ENCODE measurements around the gene TP53I13. TPM values are rescaled to one million over a fixed set of nuclear protein-coding genes. Genes with fewer than 3 reads are reported as not detected.

Gene TP53I13
- total and polyA plus RNA-seq, 5 donors from 2014 or later = 22.2 to 87.4 (median 28.6) TPM

DNA sequence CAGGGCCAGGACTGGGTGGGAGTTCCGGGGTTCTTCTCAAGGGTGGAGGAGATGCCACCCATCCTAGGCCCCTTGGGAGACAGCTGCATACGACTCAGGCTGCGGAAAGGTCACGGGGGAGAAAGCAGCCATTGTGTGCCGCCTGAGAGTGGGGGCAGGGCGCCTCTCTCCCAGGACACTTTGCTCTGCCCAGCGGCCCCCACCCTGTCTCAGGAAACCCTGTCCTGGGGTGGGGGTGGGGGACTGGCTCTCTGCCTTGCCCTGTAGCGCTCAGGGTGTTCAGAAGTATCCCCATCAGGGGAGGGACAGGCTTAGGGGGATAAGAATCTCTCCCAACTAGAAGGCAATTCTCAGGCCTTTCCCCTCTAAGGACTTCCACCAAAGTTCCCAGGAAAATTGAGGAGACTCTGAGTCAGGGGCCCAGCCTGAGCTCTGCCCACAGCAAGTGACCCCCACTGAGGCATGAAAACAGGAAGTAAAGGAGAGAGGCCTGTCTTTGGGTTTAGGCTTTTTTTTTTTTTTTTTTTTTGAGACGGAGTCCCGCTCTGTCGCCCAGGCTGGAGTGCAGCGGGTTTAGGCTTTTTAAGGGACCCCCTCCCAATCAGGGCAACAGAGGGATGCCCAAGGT is 16.1 kb downstream of the TP53I13 start:
- Histone ChIP-seq H3K4me1 (ENCODE audit: control insufficient read depth, insufficient read depth, low read length, poor library complexity, severe bottlenecking) (peaks cover 50% of the 10 kb centered on the region), H3K36me3 (ENCODE audit: control insufficient read depth, insufficient read depth, low read length) (peaks cover 18% of the 10 kb centered on the region), H3K4me3 (ENCODE audit: low read depth, low read length) (no peak overlapping the region), H3K9me3 (ENCODE audit: control insufficient read depth in 2 of 2, low read length in 2 of 2) (no peaks in the 10 kb centered on the region), H3K27me3 (ENCODE audit: control insufficient read depth, insufficient read depth, low read length) (no peaks in the 10 kb centered on the region), H3K27ac (ENCODE audit: insufficient read depth, low read length, poor library complexity, severe bottlenecking) (no peak overlapping the region)
- Mint-ChIP-seq H3K27me3 (no peaks in the 10 kb centered on the region), H3K27ac (peak overlapping the region; percentile 32 to 82 (median 69)), H3K9me3 (peaks cover 0 to 1% (median 0%) of the 10 kb centered on the region in 7 donors), H3K36me3 (peaks cover 12% of the 10 kb centered on the region), H3K4me3 (peak overlapping the region; percentile 21 to 91 (median 70)), H3K4me1 (peaks cover 11 to 63% (median 34%) of the 10 kb centered on the region in 4 donors)
- no peak for DNase-seq
- no peak for ATAC-seq (ENCODE audit: low read depth in 2 of 2)

GRCh38 chr17:29585080-29585751 is 16.7 kb downstream of the TP53I13 start:
- DNase-seq = peak in 2 of 3 donors; percentile 21 to 52
- Mint-ChIP-seq H3K4me3 (peak overlapping the region; percentile 65 to 91 (median 78)), H3K36me3 (peaks cover 7% of the 10 kb centered on the region), H3K27ac (peak overlapping the region; percentile 62 to 92 (median 83)), H3K9me3 (peaks cover 0 to 1% (median 0%) of the 10 kb centered on the region in 7 donors), H3K4me1 (peaks cover 10 to 65% (median 36%) of the 10 kb centered on the region in 4 donors), H3K27me3 (no peaks in the 10 kb centered on the region)
- Histone ChIP-seq H3K9me3 (ENCODE audit: control insufficient read depth in 2 of 2, low read length in 2 of 2) (no peaks in the 10 kb centered on the region), H3K27ac (ENCODE audit: insufficient read depth, low read length, poor library complexity, severe bottlenecking) (peak overlapping the region; percentile 49), H3K4me1 (ENCODE audit: control insufficient read depth, insufficient read depth, low read length, poor library complexity, severe bottlenecking) (peaks cover 56% of the 10 kb centered on the region), H3K27me3 (ENCODE audit: control insufficient read depth, insufficient read depth, low read length) (no peaks in the 10 kb centered on the region), H3K4me3 (ENCODE audit: low read depth, low read length) (no peak overlapping the region), H3K36me3 (ENCODE audit: control insufficient read depth, insufficient read depth, low read length) (peaks cover 18% of the 10 kb centered on the region)
- ATAC-seq (ENCODE audit: low read depth in 2 of 2) = no peak

GRCh38 chr17:29586676-29587469 is 18.4 kb downstream of the TP53I13 start:
- Mint-ChIP-seq H3K4me3 (peak overlapping the region; percentile 91 to 98 (median 96)), H3K9me3 (no peaks in the 10 kb centered on the region), H3K36me3 (peaks cover 3% of the 10 kb centered on the region), H3K27ac (peak overlapping the region; percentile 38 to 98 (median 83)), H3K4me1 (peaks cover 6 to 77% (median 39%) of the 10 kb centered on the region in 4 donors), H3K27me3 (no peaks in the 10 kb centered on the region)
- ATAC-seq (ENCODE audit: low read depth in 2 of 2) (no peak), DNase-seq (no peak)
- no peaks in the 10 kb centered on the region for H3K27me3 ChIP-seq (ENCODE audit: control insufficient read depth, insufficient read depth, low read length)
- H3K36me3 ChIP-seq (ENCODE audit: control insufficient read depth, insufficient read depth, low read length) = peaks cover 15% of the 10 kb centered on the region
- peaks cover 69% of the 10 kb centered on the region for H3K4me1 ChIP-seq (ENCODE audit: control insufficient read depth, insufficient read depth, low read length, poor library complexity, severe bottlenecking)
- H3K4me3 ChIP-seq (ENCODE audit: low read depth, low read length) = peak overlapping the region; percentile 67
- H3K9me3 ChIP-seq (ENCODE audit: control insufficient read depth in 2 of 2, low read length in 2 of 2) = no peaks in the 10 kb centered on the region
- peak overlapping the region; percentile 41 for H3K27ac ChIP-seq (ENCODE audit: insufficient read depth, low read length, poor library complexity, severe bottlenecking)

DNA sequence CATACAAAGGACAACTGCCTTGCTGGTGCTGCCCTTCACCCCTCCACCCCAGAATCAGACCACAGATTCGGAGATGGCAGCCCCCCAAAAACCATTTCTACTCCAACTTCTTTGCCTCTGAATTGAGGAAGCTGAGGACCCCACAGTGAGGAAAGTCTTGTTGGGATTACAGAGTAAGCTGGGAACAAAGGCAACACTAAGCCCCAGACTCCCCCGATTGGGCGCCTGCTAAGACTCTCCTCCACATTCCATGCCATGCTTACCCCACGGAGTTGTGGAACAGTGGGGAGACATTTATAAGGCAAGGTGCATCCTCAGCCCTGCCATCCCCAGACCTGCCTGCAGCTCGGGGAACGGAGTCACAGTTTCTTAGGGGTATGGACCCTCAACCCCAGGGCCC is 19.1 kb downstream of the TP53I13 start:
- H3K9me3 Mint-ChIP-seq = no peaks in the 10 kb centered on the region
- ATAC-seq (ENCODE audit: low read depth in 2 of 2) (no peak), DNase-seq (no peak)
- H3K27ac ChIP-seq (ENCODE audit: insufficient read depth, low read length, poor library complexity, severe bottlenecking) = no peak overlapping the region
- H3K4me1 ChIP-seq (ENCODE audit: control insufficient read depth, insufficient read depth, low read length, poor library complexity, severe bottlenecking) = peaks cover 76% of the 10 kb centered on the region
- H3K27ac Mint-ChIP-seq = peak overlapping the region in 2 of 3 donors; percentile 94 to 98
- H3K36me3 Mint-ChIP-seq = no peaks in the 10 kb centered on the region
- no peaks in the 10 kb centered on the region for H3K27me3 ChIP-seq (ENCODE audit: control insufficient read depth, insufficient read depth, low read length)
- H3K27me3 Mint-ChIP-seq = no peaks in the 10 kb centered on the region
- H3K4me1 Mint-ChIP-seq = peaks cover 6 to 82% (median 42%) of the 10 kb centered on the region in 4 donors
- H3K36me3 ChIP-seq (ENCODE audit: control insufficient read depth, insufficient read depth, low read length) = peaks cover 7% of the 10 kb centered on the region
- H3K4me3 Mint-ChIP-seq = peak overlapping the region; percentile 91 to 98 (median 96)
- H3K4me3 ChIP-seq (ENCODE audit: low read depth, low read length) = peak overlapping the region; percentile 67
- H3K9me3 ChIP-seq (ENCODE audit: control insufficient read depth in 2 of 2, low read length in 2 of 2) = no peaks in the 10 kb centered on the region

DNA sequence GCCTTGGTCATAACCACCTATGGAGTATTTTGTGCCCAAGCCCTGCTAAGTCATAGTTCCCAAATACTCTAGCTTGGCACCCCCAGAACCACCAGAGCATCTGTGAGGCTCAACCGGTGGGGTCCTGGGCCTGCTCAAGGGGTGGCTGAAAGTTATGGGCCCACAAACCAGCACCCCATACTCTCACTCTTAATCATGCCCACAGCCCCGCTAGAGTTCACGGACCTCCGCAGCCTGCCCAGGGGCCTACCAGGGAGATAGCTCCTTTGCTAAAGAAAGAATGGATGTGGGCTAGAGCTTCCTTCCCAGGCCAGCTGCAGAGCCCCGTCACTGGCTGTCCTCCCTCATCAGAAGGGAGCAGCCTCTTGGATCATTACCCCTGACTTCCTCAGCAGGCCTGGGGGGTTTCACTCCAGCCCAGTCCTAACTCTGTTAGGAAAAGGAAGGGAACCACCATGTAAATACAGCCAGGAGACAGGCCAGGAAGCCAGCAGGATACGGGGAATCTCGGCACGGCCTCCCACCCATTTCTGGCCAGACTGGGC is 19.6 kb downstream of the TP53I13 start:
- Histone ChIP-seq H3K4me3 (ENCODE audit: low read depth, low read length) (peak overlapping the region; percentile 67), H3K4me1 (ENCODE audit: control insufficient read depth, insufficient read depth, low read length, poor library complexity, severe bottlenecking) (peaks cover 79% of the 10 kb centered on the region), H3K9me3 (ENCODE audit: control insufficient read depth in 2 of 2, low read length in 2 of 2) (no peaks in the 10 kb centered on the region), H3K27ac (ENCODE audit: insufficient read depth, low read length, poor library complexity, severe bottlenecking) (peak overlapping the region; percentile 65), H3K27me3 (ENCODE audit: control insufficient read depth, insufficient read depth, low read length) (no peaks in the 10 kb centered on the region), H3K36me3 (ENCODE audit: control insufficient read depth, insufficient read depth, low read length) (peaks cover 3% of the 10 kb centered on the region)
- no peak for ATAC-seq (ENCODE audit: low read depth in 2 of 2)
- Mint-ChIP-seq H3K9me3 (no peaks in the 10 kb centered on the region), H3K27ac (peak overlapping the region; percentile 74 to 98 (median 94)), H3K27me3 (no peaks in the 10 kb centered on the region), H3K36me3 (no peaks in the 10 kb centered on the region), H3K4me3 (peak overlapping the region; percentile 91 to 98 (median 96)), H3K4me1 (peaks cover 6 to 85% (median 45%) of the 10 kb centered on the region in 4 donors)
- DNase-seq = no peak

DNA sequence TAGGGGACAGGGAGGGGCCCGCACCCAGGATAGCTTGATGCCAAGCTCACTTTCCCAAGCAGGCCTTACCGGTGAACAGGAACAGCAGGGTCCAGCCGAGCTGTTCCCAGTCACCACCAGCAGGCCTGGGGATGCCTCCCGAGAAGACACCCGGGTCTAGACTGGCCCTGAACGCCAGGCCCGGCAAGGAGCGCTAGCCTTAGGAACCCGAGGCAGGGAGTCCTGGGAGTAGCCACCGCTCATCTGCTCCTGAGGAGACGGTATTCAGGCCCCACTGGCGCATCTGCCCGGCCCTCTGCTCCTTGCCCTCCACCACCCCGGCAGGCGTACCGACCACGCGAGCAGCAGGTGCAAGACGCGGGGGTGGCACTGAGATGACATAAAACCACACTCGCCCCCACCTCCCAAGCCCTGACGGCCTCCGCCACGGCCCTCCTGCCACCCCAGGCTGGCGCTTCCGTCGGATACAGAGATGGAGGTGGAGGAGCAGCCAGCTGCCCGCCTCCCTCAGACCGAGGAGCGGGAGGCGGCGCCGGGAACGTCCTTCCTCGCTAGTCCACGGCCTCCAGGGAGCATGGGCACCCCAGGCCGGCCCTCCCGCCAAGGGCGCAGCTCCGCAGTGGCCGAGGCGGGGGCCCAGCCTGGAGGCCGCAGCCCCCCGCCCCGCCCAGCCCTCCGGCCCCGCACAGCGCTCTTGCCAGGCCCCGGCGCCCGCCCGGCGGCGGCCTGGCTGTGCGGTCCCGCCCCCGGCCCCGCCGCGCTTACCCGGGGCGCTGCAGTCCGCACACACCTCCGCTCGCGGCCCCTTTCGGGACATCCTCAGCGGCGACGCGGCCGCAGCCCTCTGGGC is 20.3 kb downstream of the TP53I13 start:
- no peaks in the 10 kb centered on the region for H3K36me3 Mint-ChIP-seq
- peak overlapping the region in 2 of 3 donors; percentile 94 to 98 for H3K27ac Mint-ChIP-seq
- ATAC-seq (ENCODE audit: low read depth in 2 of 2) = peak; percentile 3 to 14
- H3K27me3 Mint-ChIP-seq = no peaks in the 10 kb centered on the region
- peaks cover 6 to 78% (median 45%) of the 10 kb centered on the region in 4 donors for H3K4me1 Mint-ChIP-seq
- Histone ChIP-seq H3K36me3 (ENCODE audit: control insufficient read depth, insufficient read depth, low read length) (no peaks in the 10 kb centered on the region), H3K4me3 (ENCODE audit: low read depth, low read length) (peak overlapping the region; percentile 67), H3K4me1 (ENCODE audit: control insufficient read depth, insufficient read depth, low read length, poor library complexity, severe bottlenecking) (peaks cover 82% of the 10 kb centered on the region), H3K27ac (ENCODE audit: insufficient read depth, low read length, poor library complexity, severe bottlenecking) (peak overlapping the region; percentile 65), H3K27me3 (ENCODE audit: control insufficient read depth, insufficient read depth, low read length) (no peaks in the 10 kb centered on the region), H3K9me3 (ENCODE audit: control insufficient read depth in 2 of 2, low read length in 2 of 2) (no peaks in the 10 kb centered on the region)
- H3K9me3 Mint-ChIP-seq = no peaks in the 10 kb centered on the region
- peak in 2 of 3 donors; percentile 45 to 63 for DNase-seq
- peak overlapping the region; percentile 91 to 98 (median 96) for H3K4me3 Mint-ChIP-seq
